Activated CD8-positive, alpha-beta memory T cell treated with anti-CD3 and anti-CD28 coated beads, Interleukin-2, amount 50 U/mL, for 48 hours (primary cell): ENCODE data around the gene LRP1-AS.
"Not testable (repeated sequence)": the region's sequence is repeated elsewhere in the genome, so short reads cannot be mapped to it uniquely, and the experiment has no call there.

Source experiments
- DNase-seq: peaks from one replicate; pipeline ENCODE4 v3.0.0-alpha.2; 2020

LRP1-AS gene

GRCh38 chr12:57138526-57139272 is 8.7 kb downstream of the LRP1-AS start:
- no peak for DNase-seq

GRCh38 chr12:57135527-57136326 is 11.7 kb downstream of the LRP1-AS start:
- DNase-seq, result no peak

GRCh38 chr12:57134949-57135348 is 12.5 kb downstream of the LRP1-AS start:
- no peak for DNase-seq

GRCh38 chr12:57133916-57134315 is 13.5 kb downstream of the LRP1-AS start:
- DNase-seq, result no peak

GRCh38 chr12:57133013-57133569 is 14.3 kb downstream of the LRP1-AS start:
- DNase-seq, result no peak

GRCh38 chr12:57131896-57132744 is 15.3 kb downstream of the LRP1-AS start:
- DNase-seq, result no peak

- DNase-seq, result no peak
These were observed 16.5 kb downstream of the LRP1-AS start for GRCh38 chr12:57130941-57131340.

GRCh38 chr12:57129889-57130288 is 17.5 kb downstream of the LRP1-AS start:
- DNase-seq, result no peak

- no peak for DNase-seq
These were observed 18.0 kb downstream of the LRP1-AS start for GRCh38 chr12:57129321-57129842.

GRCh38 chr12:57128519-57129247 is 18.7 kb downstream of the LRP1-AS start:
- no peak for DNase-seq

GRCh38 chr12:57127726-57128518 is 19.5 kb downstream of the LRP1-AS start, which contains the start of gene LRP1:
TSS of gene LRP1 (plus strand) at chr12:57128483. CDS start at chr12:57128965, 482 bp downstream.
- DNase-seq, result peak; percentile 90

GRCh38 chr12:57127101-57127725 is 20.2 kb downstream of the LRP1-AS start:
- DNase-seq, result peak; percentile 72

GRCh38 chr12:57126561-57126960 is 20.9 kb downstream of the LRP1-AS start:
- DNase-seq, result no peak

GRCh38 chr12:57126061-57126460 is 21.4 kb downstream of the LRP1-AS start:
- DNase-seq, result no peak

GRCh38 chr12:57124261-57124877 is 23.1 kb downstream of the LRP1-AS start:
- peak; percentile 83 for DNase-seq

GRCh38 chr12:57123813-57124212 is 23.6 kb downstream of the LRP1-AS start:
- DNase-seq, result no peak

- not testable (repeated sequence) for DNase-seq
These were observed 26.7 kb downstream of the LRP1-AS start for GRCh38 chr12:57120718-57121117.

GRCh38 chr12:57119294-57120085 is 27.9 kb downstream of the LRP1-AS start:
- no peak for DNase-seq

- no peak for DNase-seq
These were observed 28.6 kb downstream of the LRP1-AS start for GRCh38 chr12:57118711-57119271.
